GM23338 (cell line): ENCODE results near the gene ASTL. TPM values are rescaled to one million over a fixed set of nuclear protein-coding genes. Genes with fewer than 3 reads are reported as not detected.
"Not testable (repeated sequence)": the region's sequence is repeated elsewhere in the genome, so short reads cannot be mapped to it uniquely, and the experiment has no call there.

Source experiments
- ATAC-seq: fragments of 200-7000 bp; cut with Tn5 transposase; 3 replicates; pipeline ENCODE4 v1.9.1; 2020
- DNase-seq: peaks from one replicate; pipeline ENCODE4 v3.0.0-alpha.2; 2015; ENCODE audit warnings: low spot score
- H2AFZ ChIP-seq: fragments of 200-600 bp; sonication (generic); 2 replicates; pipeline ENCODE4 v1.8.0; 2016; ENCODE audit warnings: antibody characterized with exemption, mild to moderate bottlenecking, moderate library complexity
- H3F3A ChIP-seq: fragments of 200-600 bp; sonication (generic); replicated peaks from 2 replicates; pipeline ENCODE4 v1.8.0; 2017; ENCODE audit warnings: antibody characterized with exemption, mixed run types, low read depth
- H3K27ac ChIP-seq: fragments of 200-600 bp; sonication (generic); 2 replicates; pipeline ENCODE4 v1.6.1; 2016; ENCODE audit warnings: low read depth
- H3K27me3 ChIP-seq: fragments of 200-600 bp; sonication (generic); 2 replicates; pipeline ENCODE4 v1.8.0; 2016; ENCODE audit warnings: mild to moderate bottlenecking, mixed run types, moderate library complexity; ENCODE audit not compliant: insufficient read depth
- H3K36me3 ChIP-seq: fragments of 200-600 bp; sonication (generic); 2 replicates; pipeline ENCODE4 v1.8.0; 2016; ENCODE audit warnings: mild to moderate bottlenecking; ENCODE audit not compliant: insufficient read depth
- H3K4me1 ChIP-seq: fragments of 200-600 bp; sonication (generic); 2 replicates; pipeline ENCODE4 v1.8.0; 2016; ENCODE audit warnings: mild to moderate bottlenecking, moderate library complexity; ENCODE audit not compliant: insufficient read depth
- H3K4me2 ChIP-seq: fragments of 200-600 bp; sonication (generic); 2 replicates; pipeline ENCODE4 v1.7.1; 2017; ENCODE audit warnings: mixed run types
- H3K4me3 ChIP-seq: fragments of 200-600 bp; sonication (generic); 2 replicates; pipeline ENCODE4 v1.6.1; 2016; ENCODE audit warnings: mixed run types
- H3K79me2 ChIP-seq: fragments of 200-600 bp; sonication (generic); replicated peaks from 2 replicates; pipeline ENCODE4 v1.8.0; 2017; ENCODE audit warnings: mild to moderate bottlenecking; ENCODE audit not compliant: insufficient read depth
- H3K9me2 ChIP-seq: fragments of 200-600 bp; sonication (generic); 2 replicates; pipeline ENCODE4 v1.8.0; 2017; ENCODE audit not compliant: insufficient read depth
- H4K20me1 ChIP-seq: fragments of 200-600 bp; sonication (generic); replicated peaks from 2 replicates; pipeline ENCODE4 v1.8.0; 2017; ENCODE audit warnings: mild to moderate bottlenecking; ENCODE audit not compliant: insufficient read depth
- H3K27ac Mint-ChIP-seq: 2 replicates; pipeline ENCODE4 v1.8.0; 2020; ENCODE audit warnings: inconsistent platforms, mild to moderate bottlenecking, moderate library complexity, mixed read lengths
- H3K27me3 Mint-ChIP-seq: 3 replicates; pipeline ENCODE4 v1.8.0; 2022; ENCODE audit warnings: low read depth, mild to moderate bottlenecking, moderate library complexity, mixed read lengths, inconsistent platforms; ENCODE audit not compliant: insufficient read depth, poor library complexity
- H3K36me3 Mint-ChIP-seq: 3 replicates; pipeline ENCODE4 v1.8.0; 2021; ENCODE audit warnings: low read depth, mild to moderate bottlenecking, inconsistent platforms, moderate library complexity, mixed read lengths
- H3K4me1 Mint-ChIP-seq: 3 replicates; pipeline ENCODE4 v1.8.0; 2020; ENCODE audit warnings: mild to moderate bottlenecking, inconsistent platforms, mixed read lengths
- H3K4me3 Mint-ChIP-seq: 3 replicates; pipeline ENCODE4 v1.8.0; 2021; ENCODE audit warnings: moderate library complexity, mild to moderate bottlenecking, inconsistent platforms, mixed read lengths
- H3K9me3 Mint-ChIP-seq: 3 replicates; pipeline ENCODE4 v1.8.0; 2020; ENCODE audit warnings: moderate library complexity, mild to moderate bottlenecking, inconsistent platforms, mixed read lengths
- CREB1 ChIP-seq: fragments of 250-450 bp; sonication (Bioruptor Pico); IDR thresholded peaks from 2 replicates; pipeline ENCODE4 v1.5.0; 2020; ENCODE audit warnings: low read depth, mild to moderate bottlenecking, moderate library complexity
- EZH2 ChIP-seq: fragments of 200-600 bp; sonication (generic); IDR thresholded peaks from one replicate; pipeline ENCODE4 v1.8.0; 2017; ENCODE audit warnings: antibody characterized with exemption, mild to moderate bottlenecking, low read depth; ENCODE audit not compliant: unreplicated experiment
- EZH2phosphoT487 ChIP-seq: fragments of 200-600 bp; sonication (generic); IDR thresholded peaks from one replicate; pipeline ENCODE4 v1.8.1; 2018; ENCODE audit warnings: antibody characterized with exemption; ENCODE audit not compliant: unreplicated experiment
- JUNB ChIP-seq: IDR thresholded peaks from one replicate; pipeline ENCODE4 v1.6.1; 2016; ENCODE audit warnings: antibody characterized with exemption; ENCODE audit not compliant: unreplicated experiment
- NANOG ChIP-seq: IDR thresholded peaks from 2 replicates; pipeline ENCODE4 v1.6.1; 2016; ENCODE audit warnings: antibody characterized with exemption, borderline replicate concordance
- POLR2AphosphoS5 ChIP-seq: IDR thresholded peaks from 2 replicates; pipeline ENCODE4 v1.6.1; 2016; ENCODE audit warnings: antibody characterized with exemption, low read depth
- STAT1 ChIP-seq: IDR thresholded peaks from one replicate; pipeline ENCODE4 v1.6.1; 2016; ENCODE audit warnings: antibody characterized with exemption; ENCODE audit not compliant: unreplicated experiment
- ZNF114 ChIP-seq: fragments of 250-450 bp; sonication (Bioruptor Pico); IDR thresholded peaks from 2 replicates; pipeline ENCODE4 v1.5.0; 2020; ENCODE audit warnings: mild to moderate bottlenecking, moderate library complexity
- ZNF331 ChIP-seq: fragments of 250-450 bp; sonication (Bioruptor Pico); IDR thresholded peaks from 2 replicates; pipeline ENCODE4 v1.5.0; 2020; ENCODE audit warnings: low read depth, mild to moderate bottlenecking, moderate library complexity
- polyA plus RNA-seq: library from polyadenylated mRNA; unstranded; fragments of >200 nt; fragmentation: Nextera tagmentation; extraction: Ambion mirVana; gene quantifications from 2 replicates; pipeline ENCODE4 v1.2.1, GENCODE V29; 2016
- total RNA-seq: library from RNA; depleted of rRNA; stranded (reverse); fragments of >200 nt; shearing (Covaris generic); gene quantifications from 2 replicates; pipeline ENCODE4 v1.2.3, GENCODE V29; 2014
- TF ChIP-seq, protein P1 (sequence below), 2 experiments: fragments of 200-600 bp in 1 of 2; sonication (generic) in 1 of 2; conservative IDR thresholded peaks; 2 replicates each; pipeline versions ENCODE4 v1.5.1 to v1.6.1; 2016 to 2017; ENCODE audit warnings: antibody characterized with exemption in 2 of 2, low read depth in 2 of 2, mild to moderate bottlenecking in 2 of 2, moderate library complexity in 1 of 2
- TF ChIP-seq, protein P2 (sequence below): IDR thresholded peaks from 2 replicates; pipeline ENCODE4 v1.6.1; 2016; ENCODE audit warnings: antibody characterized with exemption
- TF ChIP-seq, protein P3 (sequence below): IDR thresholded peaks from one replicate; pipeline ENCODE4 v1.6.1; 2018; ENCODE audit warnings: antibody characterized with exemption; ENCODE audit not compliant: unreplicated experiment

Gene ASTL
- total and polyA plus RNA-seq, 2 experiments from 2014 or later: 0.23 TPM; not detected in 1

DNA sequence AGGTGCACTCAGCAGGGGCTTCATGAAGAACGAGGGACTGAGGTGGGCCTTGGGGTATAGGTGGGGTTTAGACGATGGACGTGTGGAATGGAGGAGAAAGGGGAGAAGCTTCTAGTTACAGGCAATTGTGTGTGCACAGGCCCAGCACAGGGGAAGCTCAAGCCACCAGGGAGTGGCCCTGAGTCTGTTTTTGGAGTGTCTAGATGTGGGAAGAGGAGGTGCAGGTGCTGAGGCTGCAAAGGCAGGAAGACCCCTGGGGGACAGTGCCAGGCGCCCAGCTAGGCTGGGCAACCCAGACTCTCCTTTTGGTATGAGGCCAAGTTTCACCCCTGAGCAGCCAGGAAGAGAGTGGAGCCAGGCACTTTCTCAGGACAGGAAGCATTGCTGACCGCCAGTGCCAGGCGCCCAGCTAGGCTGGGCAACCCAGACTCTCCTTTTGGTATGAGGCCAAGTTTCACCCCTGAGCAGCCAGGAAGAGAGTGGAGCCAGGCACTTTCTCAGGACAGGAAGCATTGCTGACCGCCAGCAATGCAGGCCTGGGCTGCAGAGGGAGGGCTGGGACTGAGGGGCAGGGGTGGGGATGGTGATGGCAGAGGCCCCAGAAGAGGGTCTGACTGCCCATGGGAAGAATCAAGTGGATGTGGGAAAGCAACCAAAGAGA lies 53.3 kb downstream of the ASTL start:
- not testable (repeated sequence) for H3K4me1 ChIP-seq, H3K27me3 ChIP-seq, H3K36me3 Mint-ChIP-seq, H3K4me2 ChIP-seq, H3K27ac ChIP-seq, ATAC-seq, H3K4me3 ChIP-seq, H3K9me2 ChIP-seq, H3K4me1 Mint-ChIP-seq, H3K9me3 Mint-ChIP-seq, H4K20me1 ChIP-seq, H3K27ac Mint-ChIP-seq, H3K79me2 ChIP-seq, H3K4me3 Mint-ChIP-seq, H2AFZ ChIP-seq, H3K36me3 ChIP-seq, DNase-seq, H3F3A ChIP-seq, H3K27me3 Mint-ChIP-seq

DNA sequence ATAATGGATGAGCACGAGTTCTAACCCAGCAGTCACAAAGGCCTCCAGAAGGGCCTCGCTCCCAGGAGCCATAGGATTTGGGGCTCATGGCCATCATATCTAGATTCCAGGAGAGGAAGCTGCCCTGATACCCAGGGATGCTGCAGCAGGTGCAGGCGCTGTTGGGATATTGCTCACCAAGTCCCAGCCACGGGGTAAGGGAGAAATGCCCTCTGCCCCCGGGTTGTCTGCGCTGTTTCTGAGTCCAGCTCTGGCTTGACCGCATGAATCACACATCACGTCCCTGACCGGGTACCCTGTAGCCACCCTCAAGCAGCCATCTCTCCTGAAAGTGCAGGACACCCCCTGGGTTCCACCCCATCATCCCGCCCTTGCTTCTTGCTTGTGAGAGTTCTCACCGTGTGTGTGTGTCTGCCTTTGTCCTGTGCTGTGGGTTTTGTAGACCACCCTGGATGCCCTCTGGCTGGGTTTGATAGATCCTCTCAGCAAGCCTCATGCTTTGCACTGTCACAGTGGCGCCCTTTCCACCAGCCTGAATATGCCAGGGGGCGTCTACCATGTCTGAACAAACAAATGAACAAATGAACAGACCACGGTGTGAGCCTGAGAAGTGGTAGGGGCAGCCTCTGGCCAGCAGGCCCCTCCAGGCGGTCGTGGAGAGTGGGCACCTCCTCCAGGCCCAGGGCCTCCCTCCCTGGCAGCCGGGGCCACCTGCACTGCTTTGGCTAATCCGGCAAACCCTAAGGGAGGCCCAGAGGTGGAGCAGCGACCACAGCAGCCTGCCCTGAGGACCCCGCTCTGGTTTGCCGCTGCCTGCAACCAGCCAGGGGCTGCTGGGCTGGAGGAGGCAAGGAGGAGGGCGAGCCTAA lies 54.1 kb downstream of the ASTL start:
- no peak overlapping the region for H3K4me3 ChIP-seq
- no peak for ATAC-seq
- Mint-ChIP-seq H3K27ac (no peak overlapping the region), H3K4me3 (no peak overlapping the region), H3K36me3 (no peaks in the 10 kb centered on the region), H3K4me1 (no peaks in the 10 kb centered on the region), H3K9me3 (no peaks in the 10 kb centered on the region), H3K27me3 (peaks cover 3% of the 10 kb centered on the region)
- no peaks in the 10 kb centered on the region for H3F3A ChIP-seq
- H3K27me3 ChIP-seq: no peaks in the 10 kb centered on the region
- no peaks in the 10 kb centered on the region for H3K79me2 ChIP-seq
- H2AFZ ChIP-seq: no peak overlapping the region
- DNase-seq: no peak
- no peaks in the 10 kb centered on the region for H3K4me1 ChIP-seq
- H3K36me3 ChIP-seq: no peaks in the 10 kb centered on the region
- no peak overlapping the region for H3K4me2 ChIP-seq
- H3K27ac ChIP-seq: no peak overlapping the region
- no peaks in the 10 kb centered on the region for H4K20me1 ChIP-seq
- H3K9me2 ChIP-seq: no peaks in the 10 kb centered on the region
- TF ChIP-seq CREB1 (CRISPR knock-in tag): no peak
- no peak for TF ChIP-seq EZH2
- TF ChIP-seq ZNF114: no peak
- TF ChIP-seq EZH2phosphoT487: no peak
- no peak for TF ChIP-seq POLR2AphosphoS5
- TF ChIP-seq NANOG: no peak
- TF ChIP-seq, protein P1, sequence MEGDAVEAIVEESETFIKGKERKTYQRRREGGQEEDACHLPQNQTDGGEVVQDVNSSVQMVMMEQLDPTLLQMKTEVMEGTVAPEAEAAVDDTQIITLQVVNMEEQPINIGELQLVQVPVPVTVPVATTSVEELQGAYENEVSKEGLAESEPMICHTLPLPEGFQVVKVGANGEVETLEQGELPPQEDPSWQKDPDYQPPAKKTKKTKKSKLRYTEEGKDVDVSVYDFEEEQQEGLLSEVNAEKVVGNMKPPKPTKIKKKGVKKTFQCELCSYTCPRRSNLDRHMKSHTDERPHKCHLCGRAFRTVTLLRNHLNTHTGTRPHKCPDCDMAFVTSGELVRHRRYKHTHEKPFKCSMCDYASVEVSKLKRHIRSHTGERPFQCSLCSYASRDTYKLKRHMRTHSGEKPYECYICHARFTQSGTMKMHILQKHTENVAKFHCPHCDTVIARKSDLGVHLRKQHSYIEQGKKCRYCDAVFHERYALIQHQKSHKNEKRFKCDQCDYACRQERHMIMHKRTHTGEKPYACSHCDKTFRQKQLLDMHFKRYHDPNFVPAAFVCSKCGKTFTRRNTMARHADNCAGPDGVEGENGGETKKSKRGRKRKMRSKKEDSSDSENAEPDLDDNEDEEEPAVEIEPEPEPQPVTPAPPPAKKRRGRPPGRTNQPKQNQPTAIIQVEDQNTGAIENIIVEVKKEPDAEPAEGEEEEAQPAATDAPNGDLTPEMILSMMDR (conservative IDR thresholded peaks at IDR 0.05; ENCODE audit: low read depth in 2 of 2): no peak
- TF ChIP-seq JUNB: no peak
- TF ChIP-seq, protein P2, sequence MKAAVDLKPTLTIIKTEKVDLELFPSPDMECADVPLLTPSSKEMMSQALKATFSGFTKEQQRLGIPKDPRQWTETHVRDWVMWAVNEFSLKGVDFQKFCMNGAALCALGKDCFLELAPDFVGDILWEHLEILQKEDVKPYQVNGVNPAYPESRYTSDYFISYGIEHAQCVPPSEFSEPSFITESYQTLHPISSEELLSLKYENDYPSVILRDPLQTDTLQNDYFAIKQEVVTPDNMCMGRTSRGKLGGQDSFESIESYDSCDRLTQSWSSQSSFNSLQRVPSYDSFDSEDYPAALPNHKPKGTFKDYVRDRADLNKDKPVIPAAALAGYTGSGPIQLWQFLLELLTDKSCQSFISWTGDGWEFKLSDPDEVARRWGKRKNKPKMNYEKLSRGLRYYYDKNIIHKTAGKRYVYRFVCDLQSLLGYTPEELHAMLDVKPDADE: no peak
- TF ChIP-seq, protein P3, sequence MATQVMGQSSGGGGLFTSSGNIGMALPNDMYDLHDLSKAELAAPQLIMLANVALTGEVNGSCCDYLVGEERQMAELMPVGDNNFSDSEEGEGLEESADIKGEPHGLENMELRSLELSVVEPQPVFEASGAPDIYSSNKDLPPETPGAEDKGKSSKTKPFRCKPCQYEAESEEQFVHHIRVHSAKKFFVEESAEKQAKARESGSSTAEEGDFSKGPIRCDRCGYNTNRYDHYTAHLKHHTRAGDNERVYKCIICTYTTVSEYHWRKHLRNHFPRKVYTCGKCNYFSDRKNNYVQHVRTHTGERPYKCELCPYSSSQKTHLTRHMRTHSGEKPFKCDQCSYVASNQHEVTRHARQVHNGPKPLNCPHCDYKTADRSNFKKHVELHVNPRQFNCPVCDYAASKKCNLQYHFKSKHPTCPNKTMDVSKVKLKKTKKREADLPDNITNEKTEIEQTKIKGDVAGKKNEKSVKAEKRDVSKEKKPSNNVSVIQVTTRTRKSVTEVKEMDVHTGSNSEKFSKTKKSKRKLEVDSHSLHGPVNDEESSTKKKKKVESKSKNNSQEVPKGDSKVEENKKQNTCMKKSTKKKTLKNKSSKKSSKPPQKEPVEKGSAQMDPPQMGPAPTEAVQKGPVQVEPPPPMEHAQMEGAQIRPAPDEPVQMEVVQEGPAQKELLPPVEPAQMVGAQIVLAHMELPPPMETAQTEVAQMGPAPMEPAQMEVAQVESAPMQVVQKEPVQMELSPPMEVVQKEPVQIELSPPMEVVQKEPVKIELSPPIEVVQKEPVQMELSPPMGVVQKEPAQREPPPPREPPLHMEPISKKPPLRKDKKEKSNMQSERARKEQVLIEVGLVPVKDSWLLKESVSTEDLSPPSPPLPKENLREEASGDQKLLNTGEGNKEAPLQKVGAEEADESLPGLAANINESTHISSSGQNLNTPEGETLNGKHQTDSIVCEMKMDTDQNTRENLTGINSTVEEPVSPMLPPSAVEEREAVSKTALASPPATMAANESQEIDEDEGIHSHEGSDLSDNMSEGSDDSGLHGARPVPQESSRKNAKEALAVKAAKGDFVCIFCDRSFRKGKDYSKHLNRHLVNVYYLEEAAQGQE: no peak
- no peak for TF ChIP-seq ZNF331 (CRISPR knock-in tag)
- no peak for TF ChIP-seq STAT1
